Testis (tissue), 3 donors: ENCODE data around the gene LNX2. TPM values are rescaled to one million over a fixed set of nuclear protein-coding genes. Genes with fewer than 3 reads are reported as not detected.

Experiments
- DNase-seq: peaks from one replicate; pipeline ENCODE4 v3.0.0-alpha.2; 2019
- H3K27ac ChIP-seq, 2 donors: fragments of 200-600 bp; sonication (generic); one replicate each; pipeline ENCODE4 v1.5.1; 2019
- H3K27me3 ChIP-seq: fragments of 200-600 bp; sonication (generic); one replicate; pipeline ENCODE4 v1.5.1; 2019
- H3K36me3 ChIP-seq: fragments of 200-600 bp; sonication (generic); one replicate; pipeline ENCODE4 v1.5.1; 2017; ENCODE audit warnings: low read depth; ENCODE audit errors: missing control alignments
- H3K4me1 ChIP-seq: fragments of 200-600 bp; sonication (generic); one replicate; pipeline ENCODE4 v1.5.1; 2019
- H3K4me3 ChIP-seq, 2 donors: fragments of 200-600 bp; sonication (generic); one replicate each; pipeline ENCODE4 v1.5.1; 2017 to 2019
- H3K9me3 ChIP-seq: fragments of 200-600 bp; sonication (generic); one replicate; pipeline ENCODE4 v1.5.1; 2017
- CTCF ChIP-seq, 3 experiments: fragments of 450-650 bp in 2 of 3; fragments of 200-600 bp in 1 of 3; sonication (generic) in 1 of 3; IDR thresholded peaks; one replicate each; pipeline ENCODE4 v1.5.1; 2016 to 2019; ENCODE audit warnings: antibody characterized with exemption in 3 of 3, mild to moderate bottlenecking in 2 of 3, moderate library complexity in 1 of 3
- POLR2A ChIP-seq: fragments of 450-650 bp; IDR thresholded peaks from one replicate; pipeline ENCODE4 v1.6.1; 2017; ENCODE audit warnings: antibody characterized with exemption, mild to moderate bottlenecking, moderate library complexity
- WGBS, 2 donors: methylation state at CpG; one replicate each; pipeline ENCODE4 v1.1.5; 2018; 5-methylcytosine and 5-hydroxymethylcytosine counted together
- intact Hi-C: fragments of 100-400 bp; cut with DNase I; formaldehyde crosslinking; loops from one replicate; pipeline ENCODE4 v1.15.1; 2023; ENCODE audit warnings: low total_unique reads
- polyA plus RNA-seq: library from polyadenylated mRNA; stranded (reverse); fragments of 350-450 nt; fragmentation: Illumina TruSeq; extraction: RNeasy Lipid Tissue Mini Kit (QIAGEN cat#74804); gene quantifications from one replicate; pipeline ENCODE4 v1.2.3, GENCODE V29; 2014; ENCODE audit warnings: low read depth, low replicate concordance; ENCODE audit not compliant: insufficient read depth
- total RNA-seq, 2 donors: library from RNA; depleted of rRNA; stranded (reverse); fragments of >200 nt; gene quantifications; one replicate each; pipeline ENCODE4 v1.2.3, GENCODE V29; 2016

The LNX2 gene
- total and polyA plus RNA-seq, 3 donors from 2014 or later: 22.5 to 39.6 (median 34.6) TPM

- H3K4me1 ChIP-seq: peaks cover 8% of the 10 kb centered on the region
- H3K36me3 ChIP-seq: no peaks in the 10 kb centered on the region
- H3K9me3 ChIP-seq: no peaks in the 10 kb centered on the region
- no peaks in the 10 kb centered on the region for H3K27me3 ChIP-seq
- intact Hi-C loops: no loop called here
- no peak for DNase-seq
- TF ChIP-seq CTCF (IDR thresholded peaks at IDR 0.05): no peak
- no peak for TF ChIP-seq POLR2A
- no peak overlapping the region for H3K27ac ChIP-seq
- no peak overlapping the region for H3K4me3 ChIP-seq
- 88 to 93% methylated on average over 1 of the region's 1 CpG for WGBS, 2 donors
Observed at GRCh38 chr13:27635266-27635665, 14.9 kb upstream of the LNX2 start.

DNA sequence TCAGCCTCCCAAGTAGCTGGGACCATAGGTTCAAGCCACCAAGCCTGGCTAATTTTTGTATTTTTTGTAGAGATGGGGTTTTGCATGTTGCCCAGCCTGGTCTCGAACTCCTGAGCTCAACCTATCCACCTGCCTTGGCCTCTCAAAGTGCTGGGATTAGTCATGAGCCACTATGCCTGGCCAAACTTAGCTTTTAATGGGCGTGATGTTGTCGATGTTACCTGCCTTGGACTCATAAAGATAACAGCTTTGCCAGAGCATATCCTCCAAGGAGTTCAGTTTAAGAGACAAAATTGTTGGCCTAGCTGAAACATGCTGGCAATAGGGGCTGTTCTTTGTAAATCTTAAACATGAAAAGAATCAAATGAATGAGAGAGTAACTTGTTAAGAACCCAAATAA is 14.5 kb upstream of the LNX2 start:
- H3K4me3 ChIP-seq: no peak overlapping the region
- no peak for TF ChIP-seq CTCF (IDR thresholded peaks at IDR 0.05)
- no peak for TF ChIP-seq POLR2A
- no peaks in the 10 kb centered on the region for H3K27me3 ChIP-seq
- no peak for DNase-seq
- 89 to 97% methylated on average over 3 of the region's 3 CpGs for WGBS, 2 donors
- intact Hi-C loops: no loop called here
- H3K9me3 ChIP-seq: no peaks in the 10 kb centered on the region
- H3K27ac ChIP-seq: no peak overlapping the region
- peaks cover 8% of the 10 kb centered on the region for H3K4me1 ChIP-seq
- no peaks in the 10 kb centered on the region for H3K36me3 ChIP-seq

GRCh38 chr13:27634231-27634630 is 13.9 kb upstream of the LNX2 start:
- H3K36me3 ChIP-seq: no peaks in the 10 kb centered on the region
- peaks cover 8% of the 10 kb centered on the region for H3K4me1 ChIP-seq
- 66 to 79% methylated on average over 2 of the region's 2 CpGs for WGBS, 2 donors
- no peak overlapping the region for H3K4me3 ChIP-seq
- H3K27ac ChIP-seq: no peak overlapping the region
- DNase-seq: no peak
- no peaks in the 10 kb centered on the region for H3K27me3 ChIP-seq
- no peaks in the 10 kb centered on the region for H3K9me3 ChIP-seq
- intact Hi-C loops: no loop called here
- TF ChIP-seq POLR2A (no peak), CTCF (IDR thresholded peaks at IDR 0.05) (no peak)

DNA sequence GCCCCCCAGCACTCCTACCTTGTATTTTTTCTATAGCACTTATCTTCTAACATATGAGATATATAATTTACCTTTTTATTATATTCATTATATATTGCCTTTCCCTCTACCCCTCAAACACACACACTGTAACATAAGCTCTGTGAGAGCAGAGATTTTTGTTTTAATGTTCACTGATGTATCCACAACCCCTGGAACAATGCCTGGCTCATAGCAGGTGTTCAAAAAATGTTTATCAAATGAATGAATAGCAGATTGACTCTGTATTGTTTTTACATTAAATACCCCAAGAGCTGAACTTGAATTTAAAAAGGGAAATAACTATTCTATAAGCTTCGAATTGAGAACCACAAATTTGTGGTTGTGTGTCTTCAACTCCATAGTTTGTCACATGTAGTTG is 12.3 kb upstream of the LNX2 start:
- intact Hi-C loops: no loop called here
- no peaks in the 10 kb centered on the region for H3K9me3 ChIP-seq
- H3K4me3 ChIP-seq: no peak overlapping the region
- no peak for DNase-seq
- no peak overlapping the region for H3K27ac ChIP-seq
- H3K4me1 ChIP-seq: no peaks in the 10 kb centered on the region
- 91 to 100% methylated on average over 1 of the region's 1 CpG for WGBS, 2 donors
- TF ChIP-seq CTCF (IDR thresholded peaks at IDR 0.05): no peak
- no peak for TF ChIP-seq POLR2A
- no peaks in the 10 kb centered on the region for H3K27me3 ChIP-seq
- H3K36me3 ChIP-seq: no peaks in the 10 kb centered on the region

DNA sequence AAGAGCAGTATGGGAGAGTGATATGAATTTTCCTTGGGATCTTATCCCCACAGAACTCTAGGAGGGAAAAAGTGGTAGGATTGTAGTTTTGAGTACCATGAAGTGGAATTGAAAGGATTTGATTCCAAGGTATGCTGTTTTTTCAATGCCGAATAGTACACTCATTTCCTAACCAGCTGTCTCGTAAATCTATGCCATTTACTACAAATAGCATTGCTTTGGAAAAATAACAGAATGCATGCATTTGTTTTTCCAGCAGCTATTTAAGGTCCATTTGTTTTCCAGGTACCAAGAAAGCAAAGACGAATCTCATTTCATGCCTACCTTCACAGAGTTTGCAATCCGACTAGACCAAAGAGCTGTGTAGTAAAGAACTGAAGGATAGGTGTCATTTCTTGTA is 11.9 kb upstream of the LNX2 start:
- no peaks in the 10 kb centered on the region for H3K9me3 ChIP-seq
- no peaks in the 10 kb centered on the region for H3K36me3 ChIP-seq
- H3K27ac ChIP-seq: no peak overlapping the region
- no peaks in the 10 kb centered on the region for H3K4me1 ChIP-seq
- no peak for DNase-seq
- no peak for TF ChIP-seq POLR2A
- TF ChIP-seq CTCF (IDR thresholded peaks at IDR 0.05): no peak
- no peak overlapping the region for H3K4me3 ChIP-seq
- H3K27me3 ChIP-seq: no peaks in the 10 kb centered on the region
- WGBS, 2 donors: 81 to 92% methylated on average over 4 of the region's 4 CpGs
- intact Hi-C loops: no loop called here
